Neural cell (in vitro differentiated cells): ENCODE results near the gene NCBP1. TPM values are rescaled to one million over a fixed set of nuclear protein-coding genes. Genes with fewer than 3 reads are reported as not detected.

Experiments used
- H2AFZ ChIP-seq: fragments of 200-600, 300-800 bp; sonication (generic), shearing (Covaris generic); 2 replicates; pipeline ENCODE4 v1.6.0; 2014; ENCODE audit warnings: low read depth, mild to moderate bottlenecking, antibody characterized with exemption, low read length, moderate library complexity
- H3F3A ChIP-seq: fragments of 200-600 bp; shearing (Covaris generic); 2 replicates; pipeline ENCODE4 v1.6.1; 2016; ENCODE audit warnings: mild to moderate bottlenecking, moderate library complexity, mixed read lengths, antibody characterized with exemption, low read length; ENCODE audit not compliant: insufficient read depth, poor library complexity, severe bottlenecking
- H3K27ac ChIP-seq: fragments of 200-600, 300-800 bp; sonication (generic), shearing (Covaris generic); 2 replicates; pipeline ENCODE4 v1.5.1; 2014; ENCODE audit warnings: mild to moderate bottlenecking, low read length, moderate library complexity
- H3K27me3 ChIP-seq: fragments of 300-800, 200-600 bp; sonication (generic), shearing (Covaris generic); 2 replicates; pipeline ENCODE4 v1.6.0; 2014; ENCODE audit warnings: mild to moderate bottlenecking, low read depth, low read length, moderate library complexity; ENCODE audit not compliant: insufficient read depth
- H3K36me3 ChIP-seq: fragments of 300-800, 200-600 bp; sonication (generic), shearing (Covaris generic); 2 replicates; pipeline ENCODE4 v1.5.1; 2014; ENCODE audit warnings: mild to moderate bottlenecking, antibody characterized with exemption, low read length, moderate library complexity; ENCODE audit not compliant: insufficient read depth
- H3K4me2 ChIP-seq: fragments of 300-800, 200-600 bp; sonication (generic), shearing (Covaris generic); 2 replicates; pipeline ENCODE4 v1.6.0; 2014; ENCODE audit warnings: mild to moderate bottlenecking, low read length
- H3K4me3 ChIP-seq: fragments of 300-800, 200-600 bp; sonication (generic), shearing (Covaris generic); 2 replicates; pipeline ENCODE4 v1.5.1; 2014; ENCODE audit warnings: mild to moderate bottlenecking, low read length, moderate library complexity
- H3K79me2 ChIP-seq: fragments of 200-600 bp; shearing (Covaris generic); replicated peaks from 2 replicates; pipeline ENCODE4 v1.6.0; 2014; ENCODE audit warnings: mild to moderate bottlenecking, low read length, moderate library complexity; ENCODE audit not compliant: insufficient read depth
- H3K9ac ChIP-seq: fragments of 300-800, 200-600 bp; sonication (generic), shearing (Covaris generic); 2 replicates; pipeline ENCODE4 v1.6.1; 2016; ENCODE audit warnings: mild to moderate bottlenecking, low read length, mixed read lengths
- H3K9me2 ChIP-seq: fragments of 200-600 bp; shearing (Covaris generic); 2 replicates; pipeline ENCODE4 v1.6.1; 2016; ENCODE audit warnings: mild to moderate bottlenecking, low read length, mixed read lengths; ENCODE audit not compliant: insufficient read depth
- H3K9me3 ChIP-seq: fragments of 200-600, 300-800 bp; sonication (generic), shearing (Covaris generic); 2 replicates; pipeline ENCODE4 v1.6.1; 2016; ENCODE audit warnings: mild to moderate bottlenecking, mixed run types, low read length, moderate library complexity, mixed read lengths
- H4K20me1 ChIP-seq: fragments of 200-600 bp; shearing (Covaris generic); 2 replicates; pipeline ENCODE4 v1.6.1; 2016; ENCODE audit warnings: mild to moderate bottlenecking, mixed run types; ENCODE audit not compliant: insufficient read depth
- EP300 ChIP-seq: fragments of 450-650 bp; conservative IDR thresholded peaks from 2 replicates; pipeline ENCODE4 v1.6.1; 2014; ENCODE audit warnings: antibody characterized with exemption, mild to moderate bottlenecking, moderate library complexity; ENCODE audit not compliant: poor library complexity, severe bottlenecking
- EZH2 ChIP-seq: fragments of 200-600, 300-800 bp; shearing (Covaris generic), sonication (generic); IDR thresholded peaks from 2 replicates; pipeline ENCODE4 v1.6.1; 2014; ENCODE audit warnings: antibody characterized with exemption, low read length, borderline replicate concordance, mild to moderate bottlenecking; ENCODE audit not compliant: insufficient read depth, poor library complexity, severe bottlenecking
- MXI1 ChIP-seq: fragments of 450-650 bp; conservative IDR thresholded peaks from 2 replicates; pipeline ENCODE4 v1.6.1; 2014; ENCODE audit warnings: antibody characterized with exemption, mild to moderate bottlenecking; ENCODE audit not compliant: poor library complexity, severe bottlenecking
- POLR2AphosphoS5 ChIP-seq: IDR thresholded peaks from 2 replicates; pipeline ENCODE4 v1.6.1; 2012
- RAD21 ChIP-seq: fragments of 450-650 bp; conservative IDR thresholded peaks from 2 replicates; pipeline ENCODE4 v1.6.1; 2014; ENCODE audit warnings: antibody characterized with exemption, mild to moderate bottlenecking, moderate library complexity
- SMC3 ChIP-seq: fragments of 450-650 bp; conservative IDR thresholded peaks from 2 replicates; pipeline ENCODE4 v1.6.1; 2014; ENCODE audit warnings: antibody characterized with exemption, mild to moderate bottlenecking, moderate library complexity; ENCODE audit not compliant: poor library complexity
- TAF1 ChIP-seq: IDR thresholded peaks from 2 replicates; pipeline ENCODE4 v1.6.1; 2012; ENCODE audit warnings: low read depth
- polyA plus RNA-seq: library from polyadenylated mRNA; depleted of rRNA; stranded (reverse); fragments of >200 nt; gene quantifications from 2 replicates; pipeline ENCODE4 v1.2.3, GENCODE V29; 2014
- TF ChIP-seq, protein P1 (sequence below): IDR thresholded peaks from 2 replicates; pipeline ENCODE4 v1.6.1; 2012; ENCODE audit warnings: borderline replicate concordance
- TF ChIP-seq, protein P2 (sequence below): fragments of 450-650 bp; IDR thresholded peaks from 2 replicates; pipeline ENCODE4 v1.5.1; 2014; ENCODE audit warnings: antibody characterized with exemption, mild to moderate bottlenecking, moderate library complexity; ENCODE audit not compliant: poor library complexity, severe bottlenecking

NCBP1 gene
- polyA plus RNA-seq, 1 donor from 2014 or later, result 30.6 TPM

DNA sequence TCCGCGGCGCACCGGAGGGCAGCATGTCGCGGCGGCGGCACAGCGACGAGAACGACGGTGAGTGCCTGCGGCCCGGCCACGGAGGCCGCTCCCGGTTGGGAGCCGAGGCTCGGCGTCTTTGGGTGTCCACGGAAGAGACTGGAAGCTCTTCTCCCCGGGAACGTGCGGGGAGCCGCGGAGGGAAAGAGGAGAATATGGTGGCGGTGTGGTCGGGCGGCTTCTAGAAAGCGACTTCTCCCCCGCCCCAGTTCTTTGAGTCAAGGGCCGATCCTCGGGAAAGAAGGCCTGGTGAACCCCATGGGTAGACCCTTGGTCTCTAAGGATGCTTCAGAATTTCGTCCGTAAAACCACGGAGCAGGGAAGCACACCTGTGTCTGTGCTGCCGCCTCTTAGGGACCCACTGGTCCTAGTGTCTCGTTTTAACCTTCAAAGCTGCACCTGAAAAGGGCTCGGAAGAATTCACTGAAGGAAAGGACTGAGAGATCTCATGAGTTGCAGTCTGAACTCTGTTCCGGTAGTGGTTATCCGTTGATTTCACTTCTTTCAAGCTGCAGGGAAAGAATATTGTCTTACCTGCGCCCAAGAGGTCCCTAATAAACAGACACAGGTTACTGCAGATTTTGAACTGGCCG, 354 bp downstream of the NCBP1 start (continued):
- TF ChIP-seq, protein P1, sequence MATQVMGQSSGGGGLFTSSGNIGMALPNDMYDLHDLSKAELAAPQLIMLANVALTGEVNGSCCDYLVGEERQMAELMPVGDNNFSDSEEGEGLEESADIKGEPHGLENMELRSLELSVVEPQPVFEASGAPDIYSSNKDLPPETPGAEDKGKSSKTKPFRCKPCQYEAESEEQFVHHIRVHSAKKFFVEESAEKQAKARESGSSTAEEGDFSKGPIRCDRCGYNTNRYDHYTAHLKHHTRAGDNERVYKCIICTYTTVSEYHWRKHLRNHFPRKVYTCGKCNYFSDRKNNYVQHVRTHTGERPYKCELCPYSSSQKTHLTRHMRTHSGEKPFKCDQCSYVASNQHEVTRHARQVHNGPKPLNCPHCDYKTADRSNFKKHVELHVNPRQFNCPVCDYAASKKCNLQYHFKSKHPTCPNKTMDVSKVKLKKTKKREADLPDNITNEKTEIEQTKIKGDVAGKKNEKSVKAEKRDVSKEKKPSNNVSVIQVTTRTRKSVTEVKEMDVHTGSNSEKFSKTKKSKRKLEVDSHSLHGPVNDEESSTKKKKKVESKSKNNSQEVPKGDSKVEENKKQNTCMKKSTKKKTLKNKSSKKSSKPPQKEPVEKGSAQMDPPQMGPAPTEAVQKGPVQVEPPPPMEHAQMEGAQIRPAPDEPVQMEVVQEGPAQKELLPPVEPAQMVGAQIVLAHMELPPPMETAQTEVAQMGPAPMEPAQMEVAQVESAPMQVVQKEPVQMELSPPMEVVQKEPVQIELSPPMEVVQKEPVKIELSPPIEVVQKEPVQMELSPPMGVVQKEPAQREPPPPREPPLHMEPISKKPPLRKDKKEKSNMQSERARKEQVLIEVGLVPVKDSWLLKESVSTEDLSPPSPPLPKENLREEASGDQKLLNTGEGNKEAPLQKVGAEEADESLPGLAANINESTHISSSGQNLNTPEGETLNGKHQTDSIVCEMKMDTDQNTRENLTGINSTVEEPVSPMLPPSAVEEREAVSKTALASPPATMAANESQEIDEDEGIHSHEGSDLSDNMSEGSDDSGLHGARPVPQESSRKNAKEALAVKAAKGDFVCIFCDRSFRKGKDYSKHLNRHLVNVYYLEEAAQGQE, result peak; percentile 19

DNA sequence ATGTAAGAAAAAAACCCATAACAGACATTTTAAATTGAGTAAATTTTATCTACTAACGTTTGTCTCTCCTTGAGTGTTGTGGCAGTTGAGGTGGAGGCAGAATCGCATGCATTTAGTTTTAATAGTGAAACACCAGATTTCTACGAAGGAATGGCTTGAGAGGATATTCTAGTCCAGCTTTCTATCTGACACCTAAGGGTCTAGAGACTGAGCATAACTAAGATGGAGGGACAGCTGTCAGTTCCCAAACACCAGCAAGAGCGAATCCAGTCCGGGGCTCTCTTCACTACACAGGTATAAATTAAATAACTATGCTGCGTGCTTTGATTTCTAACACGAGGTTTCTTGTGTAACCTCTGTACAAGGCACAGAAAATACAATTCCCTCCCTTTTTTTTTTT, 1.4 kb downstream of the NCBP1 start:
- Histone ChIP-seq H3K9ac (peak overlapping the region; percentile 98), H3K36me3 (no peaks in the 10 kb centered on the region), H3K27ac (peak overlapping the region; percentile 99), H3K9me2 (no peaks in the 10 kb centered on the region), H3K79me2 (peaks cover 77% of the 10 kb centered on the region), H3K4me2 (peak overlapping the region; percentile 72), H2AFZ (no peak overlapping the region), H3K4me3 (peak overlapping the region; percentile 96), H3F3A (peaks cover 7% of the 10 kb centered on the region), H4K20me1 (no peaks in the 10 kb centered on the region), H3K9me3 (no peaks in the 10 kb centered on the region), H3K27me3 (no peaks in the 10 kb centered on the region)
- no peak for TF ChIP-seq RAD21
- TF ChIP-seq EZH2, result no peak
- TF ChIP-seq SMC3, result no peak
- no peak for TF ChIP-seq EP300
- TF ChIP-seq, protein P1, result no peak
- no peak for TF ChIP-seq POLR2AphosphoS5
- TF ChIP-seq, protein P2, sequence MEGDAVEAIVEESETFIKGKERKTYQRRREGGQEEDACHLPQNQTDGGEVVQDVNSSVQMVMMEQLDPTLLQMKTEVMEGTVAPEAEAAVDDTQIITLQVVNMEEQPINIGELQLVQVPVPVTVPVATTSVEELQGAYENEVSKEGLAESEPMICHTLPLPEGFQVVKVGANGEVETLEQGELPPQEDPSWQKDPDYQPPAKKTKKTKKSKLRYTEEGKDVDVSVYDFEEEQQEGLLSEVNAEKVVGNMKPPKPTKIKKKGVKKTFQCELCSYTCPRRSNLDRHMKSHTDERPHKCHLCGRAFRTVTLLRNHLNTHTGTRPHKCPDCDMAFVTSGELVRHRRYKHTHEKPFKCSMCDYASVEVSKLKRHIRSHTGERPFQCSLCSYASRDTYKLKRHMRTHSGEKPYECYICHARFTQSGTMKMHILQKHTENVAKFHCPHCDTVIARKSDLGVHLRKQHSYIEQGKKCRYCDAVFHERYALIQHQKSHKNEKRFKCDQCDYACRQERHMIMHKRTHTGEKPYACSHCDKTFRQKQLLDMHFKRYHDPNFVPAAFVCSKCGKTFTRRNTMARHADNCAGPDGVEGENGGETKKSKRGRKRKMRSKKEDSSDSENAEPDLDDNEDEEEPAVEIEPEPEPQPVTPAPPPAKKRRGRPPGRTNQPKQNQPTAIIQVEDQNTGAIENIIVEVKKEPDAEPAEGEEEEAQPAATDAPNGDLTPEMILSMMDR, result no peak
- TF ChIP-seq TAF1, result no peak
- TF ChIP-seq MXI1, result no peak
